ENCODE results near the gene UBL3. TPM values are rescaled to one million over a fixed set of nuclear protein-coding genes. Genes with fewer than 3 reads are reported as not detected.

The UBL3 gene
- total RNA-seq, 1 donor from 2014 or later: 37.7 TPM

- no peaks in the 10 kb centered on the region for H3K9me3 Mint-ChIP-seq
- H3K4me3 Mint-ChIP-seq: no peak overlapping the region
- TF ChIP-seq CTCF (conservative IDR thresholded peaks at IDR 0.05): no peak
- H3K27me3 Mint-ChIP-seq: no peaks in the 10 kb centered on the region
- H3K36me3 Mint-ChIP-seq: no peaks in the 10 kb centered on the region
- H3K27ac Mint-ChIP-seq: peak overlapping the region; percentile 22
- no peak for DNase-seq (ENCODE audit: extremely low spot score, unreplicated experiment)
- peaks cover 35% of the 10 kb centered on the region for H3K4me1 Mint-ChIP-seq (ENCODE audit: unreplicated experiment)
Measured at GRCh38 chr13:29810898-29811297, 39.5 kb downstream of the UBL3 start.

- Mint-ChIP-seq H3K9me3 (no peaks in the 10 kb centered on the region), H3K4me1 (ENCODE audit: unreplicated experiment) (peaks cover 34% of the 10 kb centered on the region), H3K36me3 (no peaks in the 10 kb centered on the region), H3K27me3 (no peaks in the 10 kb centered on the region), H3K27ac (peak overlapping the region; percentile 22), H3K4me3 (no peak overlapping the region)
- DNase-seq (ENCODE audit: extremely low spot score, unreplicated experiment): no peak
- TF ChIP-seq CTCF (conservative IDR thresholded peaks at IDR 0.05): no peak
Measured at GRCh38 chr13:29810145-29810742, 40.2 kb downstream of the UBL3 start.

- Mint-ChIP-seq H3K27ac (no peak overlapping the region), H3K27me3 (no peaks in the 10 kb centered on the region), H3K36me3 (no peaks in the 10 kb centered on the region), H3K9me3 (no peaks in the 10 kb centered on the region), H3K4me1 (ENCODE audit: unreplicated experiment) (peaks cover 30% of the 10 kb centered on the region), H3K4me3 (no peak overlapping the region)
- no peak for DNase-seq (ENCODE audit: extremely low spot score, unreplicated experiment)
- TF ChIP-seq CTCF (conservative IDR thresholded peaks at IDR 0.05): no peak
Measured at GRCh38 chr13:29808264-29808663, 42.2 kb downstream of the UBL3 start.

- H3K36me3 Mint-ChIP-seq: no peaks in the 10 kb centered on the region
- no peaks in the 10 kb centered on the region for H3K9me3 Mint-ChIP-seq
- no peak overlapping the region for H3K4me3 Mint-ChIP-seq
- no peak for TF ChIP-seq CTCF (conservative IDR thresholded peaks at IDR 0.05)
- no peak for DNase-seq (ENCODE audit: extremely low spot score, unreplicated experiment)
- no peaks in the 10 kb centered on the region for H3K27me3 Mint-ChIP-seq
- H3K27ac Mint-ChIP-seq: no peak overlapping the region
- H3K4me1 Mint-ChIP-seq (ENCODE audit: unreplicated experiment): peaks cover 26% of the 10 kb centered on the region
Measured at GRCh38 chr13:29805994-29806979, 44.1 kb downstream of the UBL3 start.

- Mint-ChIP-seq H3K4me1 (ENCODE audit: unreplicated experiment) (peaks cover 10% of the 10 kb centered on the region), H3K27me3 (no peaks in the 10 kb centered on the region), H3K36me3 (no peaks in the 10 kb centered on the region), H3K4me3 (no peak overlapping the region), H3K9me3 (no peaks in the 10 kb centered on the region), H3K27ac (no peak overlapping the region)
- no peak for DNase-seq (ENCODE audit: extremely low spot score, unreplicated experiment)
- no peak for TF ChIP-seq CTCF (conservative IDR thresholded peaks at IDR 0.05)
Measured at GRCh38 chr13:29803221-29803620, 47.2 kb downstream of the UBL3 start.
